ENCODE measurements around the gene PITX2.
"Not testable (repeated sequence)": the region's sequence is repeated elsewhere in the genome, so short reads cannot be mapped to it uniquely, and the experiment has no call there.

PITX2 gene

GRCh38 chr4:110610620-110610939 is 12.3 kb downstream of the PITX2 start:
- no peak for DNase-seq

DNA sequence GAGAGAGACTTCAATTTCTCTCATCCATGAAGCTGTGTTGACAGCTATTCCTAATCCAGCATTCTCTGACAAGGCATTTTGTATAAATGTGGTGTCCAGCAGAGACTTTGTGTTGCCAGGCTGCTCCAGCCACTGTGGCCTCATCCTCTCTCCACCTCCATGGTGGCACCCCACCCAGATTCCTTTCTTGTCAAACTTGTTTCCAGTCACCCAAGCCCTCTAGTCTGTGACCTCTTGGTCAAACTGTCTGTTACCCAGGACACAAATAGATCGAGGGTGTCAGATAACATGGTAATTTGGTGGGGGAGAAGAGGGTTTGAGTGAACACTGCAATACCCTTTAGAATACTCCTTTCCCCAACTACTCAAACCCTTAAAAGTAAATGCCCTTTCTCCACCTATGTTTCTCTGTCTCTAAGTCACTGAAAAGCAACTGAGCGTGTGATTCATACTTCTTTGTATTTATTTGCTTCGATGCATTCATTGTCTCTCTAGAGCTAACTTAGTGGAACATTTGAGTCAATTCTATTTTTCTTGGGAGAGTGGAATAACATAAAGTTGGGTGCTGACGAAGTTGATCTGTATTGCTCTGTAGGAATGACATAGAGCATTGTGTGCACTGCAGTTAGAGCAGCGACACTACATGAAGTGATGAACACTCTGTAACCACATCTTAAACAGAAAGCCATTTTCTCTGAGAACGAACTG is 13.7 kb downstream of the PITX2 start:
- DNase-seq = no peak

GRCh38 chr4:110605077-110605476 is 17.8 kb downstream of the PITX2 start:
- peak; percentile 12 for DNase-seq

DNA sequence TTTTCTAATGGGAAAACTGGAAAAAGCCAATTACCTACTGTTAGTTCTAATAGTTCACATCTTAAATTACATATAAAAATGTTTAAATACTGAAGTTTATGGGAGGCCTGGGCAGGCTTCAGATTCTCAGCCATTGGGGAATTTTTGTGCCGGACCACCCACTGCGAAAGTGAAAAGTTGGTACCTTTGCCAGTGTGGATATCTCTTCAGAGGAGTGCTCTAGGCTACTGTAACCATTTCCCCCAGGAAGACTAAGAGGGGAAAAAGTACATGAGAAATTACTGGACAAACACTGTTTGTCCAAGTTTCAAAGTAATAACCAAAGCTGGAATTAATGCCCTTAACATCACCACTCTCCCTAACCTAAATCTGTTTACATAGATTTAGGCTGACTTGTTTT is 20.8 kb downstream of the PITX2 start:
- no peak for DNase-seq

- DNase-seq = no peak
Measured at GRCh38 chr4:110597582-110597981, 25.3 kb downstream of the PITX2 start.

DNA sequence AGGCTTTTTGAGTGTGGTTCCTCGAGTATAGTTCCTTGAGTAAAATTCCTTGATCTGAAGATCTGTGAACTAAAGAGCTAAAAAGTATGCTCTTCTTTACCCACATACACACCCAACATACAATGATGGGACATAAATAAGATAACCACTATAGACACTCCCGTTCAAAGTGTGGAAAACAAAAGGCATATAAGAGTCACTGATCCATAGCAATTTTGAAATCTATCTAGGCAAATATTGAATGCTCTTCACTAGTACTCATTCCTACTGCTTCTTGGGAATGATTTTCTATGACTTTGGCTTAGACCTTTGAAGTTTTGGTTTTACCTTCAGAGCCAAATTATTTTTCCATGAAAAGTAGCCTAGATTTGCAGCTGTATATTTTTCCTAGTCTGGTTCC is 26.4 kb downstream of the PITX2 start:
- DNase-seq = no peak

DNA sequence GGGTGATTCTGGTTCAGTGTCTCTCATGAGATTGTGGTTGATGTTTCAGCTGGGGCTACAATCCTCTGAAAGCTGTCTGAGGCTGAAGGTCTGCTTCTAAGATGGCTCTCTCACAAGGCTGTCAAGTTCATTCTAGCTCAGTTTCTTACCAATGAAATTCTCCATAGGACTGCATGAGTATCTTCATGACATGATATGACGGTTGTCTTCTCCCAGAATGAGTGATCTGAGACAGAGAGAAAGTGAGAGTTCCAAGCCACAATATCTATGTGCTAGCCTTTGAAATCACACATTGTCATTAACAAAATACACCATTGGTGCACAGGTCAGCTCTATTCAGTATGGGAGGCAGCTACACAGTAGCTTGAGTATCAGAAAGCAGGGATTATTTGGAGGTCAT is 27.3 kb downstream of the PITX2 start:
- no peak for DNase-seq

DNA sequence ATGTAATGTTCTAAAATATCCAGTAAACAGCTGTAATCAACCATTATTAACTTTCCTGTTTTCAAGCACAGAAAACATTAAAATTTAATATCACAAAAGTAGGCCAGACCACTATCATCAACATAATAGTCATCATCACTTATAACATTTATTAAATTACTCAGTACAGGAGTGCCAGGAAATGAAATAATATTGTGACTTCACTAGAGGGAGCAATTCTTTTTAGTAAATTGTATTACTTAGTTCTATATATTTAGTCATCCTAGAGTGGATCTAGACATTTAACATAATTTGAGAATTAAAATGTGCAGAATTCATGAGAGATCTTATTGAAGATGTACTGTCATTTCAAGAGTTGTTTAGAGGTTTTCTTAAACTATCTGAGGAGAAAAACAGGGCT is 33.6 kb downstream of the PITX2 start:
- no peak for DNase-seq

DNA sequence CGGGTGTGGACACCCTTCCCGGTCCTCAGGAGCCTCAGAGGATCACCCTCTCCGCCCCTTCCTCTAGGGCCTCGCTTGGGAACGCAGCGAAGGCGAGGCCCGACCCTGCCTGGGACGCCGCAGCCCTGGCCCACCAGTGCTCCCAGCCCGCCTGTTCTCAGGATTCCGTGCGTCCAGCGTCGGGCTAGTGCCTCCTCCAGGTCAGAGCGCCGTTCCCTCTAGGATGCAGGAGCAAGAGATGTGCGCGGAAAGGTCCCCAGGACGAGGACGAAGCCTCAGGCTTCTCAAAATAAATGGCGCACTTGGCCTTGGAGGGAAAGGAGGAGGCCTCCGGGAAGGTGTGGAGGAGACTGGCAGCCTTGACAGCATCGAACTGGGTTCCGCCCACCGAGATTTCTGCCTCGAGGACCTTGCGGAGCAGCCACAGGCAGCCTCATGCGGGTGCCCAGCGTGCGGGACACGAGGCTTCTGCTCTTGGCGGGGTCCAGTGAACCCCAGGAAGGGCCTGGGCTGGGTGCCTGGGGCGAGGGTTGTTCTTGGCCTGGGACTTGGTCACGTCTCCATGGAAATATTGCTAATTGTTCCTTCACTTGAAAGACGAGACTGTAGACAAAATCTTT is 35.1 kb downstream of the PITX2 start:
- DNase-seq = no peak

- DNase-seq = no peak
Measured at GRCh38 chr4:110586131-110586850, 36.6 kb downstream of the PITX2 start.

DNA sequence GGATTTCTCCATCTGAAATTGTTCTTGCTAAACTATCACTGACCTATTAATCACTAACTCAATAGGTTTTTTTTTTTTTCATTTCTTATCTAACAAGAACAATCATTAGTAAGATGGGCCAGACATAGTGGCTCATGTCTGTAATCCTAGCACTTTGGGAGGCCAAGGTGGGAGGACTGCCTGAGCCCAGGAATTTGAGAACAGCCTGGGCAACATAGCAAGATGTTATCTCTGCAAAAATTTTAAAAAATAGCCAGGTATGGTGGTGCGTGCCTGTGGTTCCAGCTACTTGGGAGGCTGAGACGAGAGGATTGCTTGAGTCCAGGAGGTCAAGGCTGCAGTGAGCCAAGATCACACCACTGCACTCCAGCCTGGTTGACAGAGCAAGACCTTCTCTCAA is 46.2 kb downstream of the PITX2 start:
- not testable (repeated sequence) for DNase-seq
